H1 (cell line): ENCODE measurements around the gene TADA3. TPM values are rescaled to one million over a fixed set of nuclear protein-coding genes. Genes with fewer than 3 reads are reported as not detected.

Experiments used
- BCL11A ChIP-seq, 2 experiments: IDR thresholded peaks; one replicate each; pipeline ENCODE4 v1.6.1; 2011; ENCODE audit warnings: low read depth in 2 of 2, low read length in 2 of 2, mild to moderate bottlenecking in 2 of 2
- CHD1 ChIP-seq: IDR thresholded peaks from 2 replicates; pipeline ENCODE4 v1.6.1; 2012; ENCODE audit warnings: low read depth, low read length, improper control_type of control experiment
- POLR2A ChIP-seq, 2 experiments: IDR thresholded peaks; 1 replicate in 1 of 2; 2 replicates in 1 of 2; pipeline ENCODE4 v1.6.1; 2011; ENCODE audit warnings: low read depth in 2 of 2, low read length in 2 of 2, mild to moderate bottlenecking in 2 of 2; ENCODE audit errors: control extremely low read depth in 1 of 2
- RXRA ChIP-seq: IDR thresholded peaks from 2 replicates; pipeline ENCODE4 v1.6.1; 2011; ENCODE audit warnings: low read depth, mild to moderate bottlenecking, low read length, moderate library complexity; ENCODE audit not compliant: insufficient read depth
- polyA plus RNA-seq, 7 experiments: library from polyadenylated mRNA; depleted of rRNA in 3 of 7; stranded (reverse) in 5 of 7; unstranded in 2 of 7; fragments of >200 nt in 5 of 7; fragments of 200-250 nt in 2 of 7; gene quantifications; 1 replicate in 5 of 7; 2 replicates in 1 of 7; 4 replicates in 1 of 7; pipeline versions ENCODE4 v1.2.1 to v1.2.3, GENCODE V29; 2011 to 2013; ENCODE audit warnings: missing spikeins in 2 of 7, mixed read lengths in 2 of 7
- total RNA-seq: library from RNA; stranded (reverse); fragmentation: NEBNext Ultra II Directional; extraction: Animal tissue kit (Norgen Biotek cat#: 25700); gene quantifications from 2 replicates; pipeline ENCODE4 v1.2.1, GENCODE V29; 2021

TADA3 gene
- total and polyA plus RNA-seq, 2 of the 8 experiments (the other 6 are each of a cell fraction or from before 2014, with no cell fraction given) = 43.4 to 50.3 TPM

DNA sequence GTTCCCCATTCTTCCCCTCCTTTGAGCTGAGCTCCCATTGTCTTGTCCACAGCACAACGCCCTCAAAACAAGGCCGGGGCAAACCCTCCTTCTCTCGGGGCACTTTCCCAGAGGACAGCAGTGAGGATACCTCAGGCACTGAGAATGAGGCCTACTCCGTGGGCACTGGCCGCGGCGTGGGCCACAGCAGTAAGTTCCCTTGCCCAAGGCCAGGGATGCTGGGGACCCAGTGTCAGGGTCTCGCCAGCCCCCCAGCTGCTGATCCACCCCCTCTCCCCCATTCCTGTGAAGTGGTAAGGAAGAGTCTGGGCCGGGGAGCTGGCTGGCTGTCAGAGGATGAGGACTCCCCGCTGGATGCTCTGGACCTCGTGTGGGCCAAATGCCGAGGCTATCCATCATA, 46.8 kb downstream of the TADA3 start (continued):
- TF ChIP-seq RXRA (no peak), CHD1 (no peak), POLR2A (IDR thresholded peaks at IDR 0.05; ENCODE audit: control extremely low read depth in 1 of 2, low read depth in 2 of 2, low read length in 2 of 2) (no peak), BCL11A (IDR thresholded peaks at IDR 0.05; ENCODE audit: low read depth in 2 of 2, low read length in 2 of 2) (no peak)
